DND-41 (cell line): Measurements from ENCODE around the gene LINC00237.

Source experiments
- CTCF ChIP-seq: IDR thresholded peaks from 2 replicates; pipeline ENCODE4 v1.5.1; 2012; ENCODE audit warnings: borderline replicate concordance, low read length, moderate library complexity, mild to moderate bottlenecking; ENCODE audit not compliant: poor library complexity, severe bottlenecking; ENCODE audit errors: extremely low read depth
- EZH2 ChIP-seq: IDR thresholded peaks from 3 replicates; pipeline ENCODE4 v1.6.1; 2012; ENCODE audit warnings: borderline replicate concordance, low read depth, mild to moderate bottlenecking, moderate library complexity, low read length, inconsistent platforms; ENCODE audit not compliant: severe bottlenecking

GRCh38 chr20:21064924-21065323, 41.2 kb downstream of the LINC00237 start:
- TF ChIP-seq CTCF (no peak), EZH2 (no peak)
